Testis (tissue), 2 donors: ENCODE measurements around the gene CAB39.

Experiments
- POLR2A ChIP-seq: fragments of 450-650 bp; IDR thresholded peaks from one replicate; pipeline ENCODE4 v1.6.1; 2017; ENCODE audit warnings: antibody characterized with exemption, mild to moderate bottlenecking, moderate library complexity
- TF ChIP-seq, protein P1 (sequence below), 3 experiments: fragments of 450-650 bp in 2 of 3; fragments of 200-600 bp in 1 of 3; sonication (generic) in 1 of 3; IDR thresholded peaks; one replicate each; pipeline ENCODE4 v1.5.1; 2016 to 2019; ENCODE audit warnings: antibody characterized with exemption in 3 of 3, mild to moderate bottlenecking in 2 of 3, moderate library complexity in 1 of 3

DNA sequence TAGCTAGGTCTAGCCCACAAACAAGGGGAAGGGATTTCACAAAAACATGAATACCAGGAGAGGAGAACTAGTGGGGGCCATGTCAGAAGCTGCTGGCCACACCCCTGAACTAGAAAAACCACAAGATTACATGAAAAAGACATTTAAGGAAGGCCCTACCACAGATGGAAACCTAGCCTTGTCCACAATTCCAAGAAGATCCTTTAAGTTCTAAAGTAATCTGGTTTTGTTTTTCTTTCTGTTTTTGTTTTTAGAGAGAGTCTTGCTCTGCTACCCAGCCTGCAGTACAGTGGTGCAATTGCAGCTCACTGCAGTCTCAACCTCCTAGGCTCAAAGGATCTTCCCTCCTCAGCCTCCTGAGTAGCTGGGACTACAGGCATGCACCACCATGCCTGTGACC lies 34.2 kb upstream of the CAB39 start:
- TF ChIP-seq, protein P1, sequence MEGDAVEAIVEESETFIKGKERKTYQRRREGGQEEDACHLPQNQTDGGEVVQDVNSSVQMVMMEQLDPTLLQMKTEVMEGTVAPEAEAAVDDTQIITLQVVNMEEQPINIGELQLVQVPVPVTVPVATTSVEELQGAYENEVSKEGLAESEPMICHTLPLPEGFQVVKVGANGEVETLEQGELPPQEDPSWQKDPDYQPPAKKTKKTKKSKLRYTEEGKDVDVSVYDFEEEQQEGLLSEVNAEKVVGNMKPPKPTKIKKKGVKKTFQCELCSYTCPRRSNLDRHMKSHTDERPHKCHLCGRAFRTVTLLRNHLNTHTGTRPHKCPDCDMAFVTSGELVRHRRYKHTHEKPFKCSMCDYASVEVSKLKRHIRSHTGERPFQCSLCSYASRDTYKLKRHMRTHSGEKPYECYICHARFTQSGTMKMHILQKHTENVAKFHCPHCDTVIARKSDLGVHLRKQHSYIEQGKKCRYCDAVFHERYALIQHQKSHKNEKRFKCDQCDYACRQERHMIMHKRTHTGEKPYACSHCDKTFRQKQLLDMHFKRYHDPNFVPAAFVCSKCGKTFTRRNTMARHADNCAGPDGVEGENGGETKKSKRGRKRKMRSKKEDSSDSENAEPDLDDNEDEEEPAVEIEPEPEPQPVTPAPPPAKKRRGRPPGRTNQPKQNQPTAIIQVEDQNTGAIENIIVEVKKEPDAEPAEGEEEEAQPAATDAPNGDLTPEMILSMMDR (IDR thresholded peaks at IDR 0.05): no peak
- TF ChIP-seq POLR2A: no peak
